Neural progenitor cell (in vitro differentiated cells): ENCODE data around the gene PLAAT5. TPM values are rescaled to one million over a fixed set of nuclear protein-coding genes. Genes with fewer than 3 reads are reported as not detected.
A peak's percentile ranks its signal among the peaks of the same experiment; 100 is the strongest.
"Not testable (repeated sequence)": the region's sequence is repeated elsewhere in the genome, so short reads cannot be mapped to it uniquely, and the experiment has no call there.

Source experiments
- DNase-seq: peaks from one replicate; pipeline ENCODE4 v3.0.0-alpha.2; 2016; ENCODE audit warnings: low spot score
- H2AFZ ChIP-seq: fragments of 200-600 bp; sonication (generic); replicated peaks from 2 replicates; pipeline ENCODE4 v1.6.1; 2016; ENCODE audit warnings: antibody characterized with exemption
- H3F3A ChIP-seq: fragments of 200-600 bp; sonication (generic); 2 replicates; pipeline ENCODE4 v1.6.1; 2016; ENCODE audit warnings: antibody characterized with exemption, low read depth
- H3K27ac ChIP-seq: fragments of 200-600 bp; sonication (generic); 2 replicates; pipeline ENCODE4 v1.5.1; 2016; ENCODE audit warnings: mild to moderate bottlenecking
- H3K27me3 ChIP-seq: fragments of 200-600 bp; sonication (generic); 2 replicates; pipeline ENCODE4 v1.6.1; 2016; ENCODE audit warnings: mild to moderate bottlenecking, moderate library complexity
- H3K36me3 ChIP-seq: fragments of 200-600 bp; sonication (generic); 2 replicates; pipeline ENCODE4 v1.5.1; 2016
- H3K4me1 ChIP-seq: fragments of 200-600 bp; sonication (generic); 2 replicates; pipeline ENCODE4 v1.6.1; 2016; ENCODE audit warnings: mixed run types
- H3K4me2 ChIP-seq: fragments of 200-600 bp; sonication (generic); 2 replicates; pipeline ENCODE4 v1.6.1; 2016
- H3K4me3 ChIP-seq: fragments of 200-600 bp; sonication (generic); 2 replicates; pipeline ENCODE4 v1.5.1; 2016
- H3K79me2 ChIP-seq: fragments of 200-600 bp; sonication (generic); 2 replicates; pipeline ENCODE4 v1.6.1; 2016; ENCODE audit warnings: low read depth
- H3K9ac ChIP-seq: fragments of 200-600 bp; sonication (generic); 2 replicates; pipeline ENCODE4 v1.6.1; 2016
- H3K9me3 ChIP-seq: fragments of 200-600 bp; sonication (generic); 2 replicates; pipeline ENCODE4 v1.5.1; 2016; ENCODE audit warnings: low read depth
- H4K20me1 ChIP-seq: fragments of 200-600 bp; sonication (generic); 2 replicates; pipeline ENCODE4 v1.6.1; 2016; ENCODE audit warnings: low read depth
- H3K27ac Mint-ChIP-seq: 3 replicates; pipeline ENCODE4 v1.8.0; 2021; ENCODE audit warnings: mixed read lengths
- H3K27me3 Mint-ChIP-seq: 2 replicates; pipeline ENCODE4 v1.8.0; 2022; ENCODE audit warnings: low read depth, mild to moderate bottlenecking, inconsistent platforms, moderate library complexity, mixed read lengths; ENCODE audit not compliant: insufficient read depth
- H3K36me3 Mint-ChIP-seq: 3 replicates; pipeline ENCODE4 v1.8.0; 2021; ENCODE audit warnings: mixed read lengths
- H3K4me1 Mint-ChIP-seq: 3 replicates; pipeline ENCODE4 v1.8.0; 2021; ENCODE audit warnings: mixed read lengths
- H3K4me3 Mint-ChIP-seq: 3 replicates; pipeline ENCODE4 v1.8.0; 2021; ENCODE audit warnings: mild to moderate bottlenecking, moderate library complexity, mixed read lengths
- H3K9me3 Mint-ChIP-seq: 3 replicates; pipeline ENCODE4 v1.8.0; 2020; ENCODE audit warnings: mixed read lengths
- CTCF ChIP-seq: fragments of 200-600 bp; sonication (generic); IDR thresholded peaks from 2 replicates; pipeline ENCODE4 v1.5.1; 2017; ENCODE audit warnings: antibody characterized with exemption, mild to moderate bottlenecking
- EZH2 ChIP-seq: fragments of 200-600 bp; sonication (generic); IDR thresholded peaks from 2 replicates; pipeline ENCODE4 v1.6.1; 2017; ENCODE audit warnings: antibody characterized with exemption, mild to moderate bottlenecking, moderate library complexity
- EZH2phosphoT487 ChIP-seq: fragments of 200-600 bp; sonication (generic); IDR thresholded peaks from 2 replicates; pipeline ENCODE4 v1.6.1; 2017; ENCODE audit warnings: antibody characterized with exemption
- total RNA-seq: library from RNA; depleted of rRNA; stranded (reverse); fragments of >200 nt; gene quantifications from 2 replicates; pipeline ENCODE4 v1.2.3, GENCODE V29; 2015; ENCODE audit warnings: low replicate concordance

The PLAAT5 gene
- total RNA-seq, 1 donor from 2014 or later = not detected

- peak overlapping the region; percentile 38 for H3K4me2 ChIP-seq
Observed at GRCh38 chr11:63532799-63533475, 42.0 kb upstream of the PLAAT5 start.

GRCh38 chr11:63532117-63532516 is 41.1 kb upstream of the PLAAT5 start:
- H3K27me3 Mint-ChIP-seq = peaks cover 9% of the 10 kb centered on the region
- peaks cover 47% of the 10 kb centered on the region for H3K4me1 ChIP-seq
- H3K9ac ChIP-seq = no peak overlapping the region
- no peaks in the 10 kb centered on the region for H3K9me3 Mint-ChIP-seq
- no peaks in the 10 kb centered on the region for H4K20me1 ChIP-seq
- no peak for DNase-seq
- no peaks in the 10 kb centered on the region for H3K36me3 ChIP-seq
- H3K4me1 Mint-ChIP-seq = peaks cover 25% of the 10 kb centered on the region
- H3K4me3 Mint-ChIP-seq = no peak overlapping the region
- H3F3A ChIP-seq = peaks cover 39% of the 10 kb centered on the region
- TF ChIP-seq EZH2 (no peak), CTCF (no peak), EZH2phosphoT487 (no peak)
- no peaks in the 10 kb centered on the region for H3K36me3 Mint-ChIP-seq
- peaks cover 17% of the 10 kb centered on the region for H3K27me3 ChIP-seq
- H3K4me2 ChIP-seq = no peak overlapping the region
- no peaks in the 10 kb centered on the region for H3K9me3 ChIP-seq
- no peak overlapping the region for H3K4me3 ChIP-seq
- no peaks in the 10 kb centered on the region for H3K79me2 ChIP-seq
- no peak overlapping the region for H3K27ac ChIP-seq
- no peak overlapping the region for H2AFZ ChIP-seq
- H3K27ac Mint-ChIP-seq = no peak overlapping the region

More at GRCh38 chr11:63532799-63533475, 42.0 kb upstream of the PLAAT5 start:
- peaks cover 30% of the 10 kb centered on the region for H3K4me1 Mint-ChIP-seq
- H3K27ac Mint-ChIP-seq = no peak overlapping the region
- H3K4me1 ChIP-seq = peaks cover 52% of the 10 kb centered on the region
- H3K4me3 Mint-ChIP-seq = no peak overlapping the region
- H4K20me1 ChIP-seq = no peaks in the 10 kb centered on the region
- TF ChIP-seq EZH2phosphoT487 = no peak
- no peak for TF ChIP-seq CTCF
- no peak for TF ChIP-seq EZH2
- no peaks in the 10 kb centered on the region for H3K36me3 ChIP-seq
- no peak overlapping the region for H3K9ac ChIP-seq
- no peaks in the 10 kb centered on the region for H3K9me3 Mint-ChIP-seq
- peaks cover 4% of the 10 kb centered on the region for H3K27me3 Mint-ChIP-seq
- peaks cover 11% of the 10 kb centered on the region for H3K27me3 ChIP-seq
- H3K79me2 ChIP-seq = no peaks in the 10 kb centered on the region
- peaks cover 36% of the 10 kb centered on the region for H3F3A ChIP-seq
- no peak overlapping the region for H3K27ac ChIP-seq
- no peaks in the 10 kb centered on the region for H3K9me3 ChIP-seq
- no peak overlapping the region for H2AFZ ChIP-seq
- no peak overlapping the region for H3K4me3 ChIP-seq
- no peaks in the 10 kb centered on the region for H3K36me3 Mint-ChIP-seq
- DNase-seq = peak; percentile 28

GRCh38 chr11:63531074-63531792 is 40.3 kb upstream of the PLAAT5 start:
- not testable (repeated sequence) for H3K9ac ChIP-seq, H3K36me3 ChIP-seq, H3K27ac ChIP-seq, H3K4me3 Mint-ChIP-seq, DNase-seq, H3K79me2 ChIP-seq, H3K9me3 ChIP-seq, H2AFZ ChIP-seq, H3K4me3 ChIP-seq, H3K36me3 Mint-ChIP-seq, H3K27me3 Mint-ChIP-seq, H3K27ac Mint-ChIP-seq, H3K4me2 ChIP-seq, H4K20me1 ChIP-seq, H3K9me3 Mint-ChIP-seq
- Histone ChIP-seq H3K27me3 (peaks cover 17% of the 10 kb centered on the region), H3K4me1 (peaks cover 42% of the 10 kb centered on the region), H3F3A (peaks cover 35% of the 10 kb centered on the region)
- peaks cover 21% of the 10 kb centered on the region for H3K4me1 Mint-ChIP-seq

GRCh38 chr11:63530021-63530420 is 39.1 kb upstream of the PLAAT5 start:
- no peaks in the 10 kb centered on the region for H4K20me1 ChIP-seq

GRCh38 chr11:63529373-63529772 is 38.4 kb upstream of the PLAAT5 start:
- not testable (repeated sequence) for H3K27me3 Mint-ChIP-seq, H3K4me3 ChIP-seq, H3K9me3 Mint-ChIP-seq, H3K27ac ChIP-seq, H3K79me2 ChIP-seq, H3K36me3 ChIP-seq, DNase-seq, H3K4me3 Mint-ChIP-seq, H3K27ac Mint-ChIP-seq, H3K36me3 Mint-ChIP-seq, H3K9me3 ChIP-seq, H3K9ac ChIP-seq, H4K20me1 ChIP-seq
- Histone ChIP-seq H3F3A (peaks cover 35% of the 10 kb centered on the region), H3K4me2 (peak overlapping the region; percentile 54), H3K4me1 (peaks cover 42% of the 10 kb centered on the region), H2AFZ (peak overlapping the region; percentile 50), H3K27me3 (peaks cover 17% of the 10 kb centered on the region)
- peaks cover 21% of the 10 kb centered on the region for H3K4me1 Mint-ChIP-seq

More at GRCh38 chr11:63530021-63530420, 39.1 kb upstream of the PLAAT5 start:
- H3K4me1 ChIP-seq = peaks cover 42% of the 10 kb centered on the region
- no peaks in the 10 kb centered on the region for H3K79me2 ChIP-seq
- DNase-seq = no peak
- H3K36me3 Mint-ChIP-seq = no peaks in the 10 kb centered on the region
- no peak overlapping the region for H3K9ac ChIP-seq
- H3K27me3 ChIP-seq = peaks cover 17% of the 10 kb centered on the region
- peaks cover 21% of the 10 kb centered on the region for H3K4me1 Mint-ChIP-seq
- peaks cover 9% of the 10 kb centered on the region for H3K27me3 Mint-ChIP-seq
- peak overlapping the region; percentile 35 for H3K4me2 ChIP-seq
- no peak overlapping the region for H2AFZ ChIP-seq
- peaks cover 35% of the 10 kb centered on the region for H3F3A ChIP-seq
- H3K4me3 ChIP-seq = no peak overlapping the region
- H3K9me3 Mint-ChIP-seq = no peaks in the 10 kb centered on the region
- no peak overlapping the region for H3K27ac ChIP-seq
- H3K27ac Mint-ChIP-seq = no peak overlapping the region
- H3K36me3 ChIP-seq = no peaks in the 10 kb centered on the region
- H3K9me3 ChIP-seq = no peaks in the 10 kb centered on the region
- TF ChIP-seq EZH2phosphoT487 (no peak), CTCF (no peak), EZH2 (no peak)
- no peak overlapping the region for H3K4me3 Mint-ChIP-seq
